HCT116 (cell line): Measurements from ENCODE around the gene C1QA. TPM values are rescaled to one million over a fixed set of nuclear protein-coding genes. Genes with fewer than 3 reads are reported as not detected.

Experiments used
- ATAC-seq: fragments of 200-7000 bp; cut with Tn5 transposase; 2 replicates; pipeline ENCODE4 v1.9.1; 2020; ENCODE audit warnings: mild to moderate bottlenecking, moderate library complexity
- BruUV-seq: library from RNA; stranded (reverse); fragments of 400-500 nt; replicated peaks from 2 replicates; lab custom pipeline; 2021; lab: Mats Ljungman, UMichigan
- CTCF ChIA-PET: fragments of 300-600 bp; sonication (Branson Sonifier 250); formaldehyde crosslinking; loops from one replicate; lab custom pipeline; 2021; ENCODE audit warnings: antibody characterized with exemption; lab: Charles Lee
- POLR2A ChIA-PET: fragments of 300-600, 350-600 bp; sonication (Branson Sonifier 250); formaldehyde crosslinking; loops from one replicate; lab custom pipeline; 2021; ENCODE audit warnings: antibody characterized with exemption; lab: Charles Lee
- RAD21 ChIA-PET, 2 experiments: fragments of 300-600 bp; sonication (Branson Sonifier 250); formaldehyde crosslinking; loops; one replicate each; lab custom pipeline; 2023; ENCODE audit warnings: low total read pairs in 2 of 2; ENCODE audit not compliant: uncharacterized antibody in 2 of 2, unreplicated experiment in 2 of 2, low non-redundant PET in 1 of 2; lab: Charles Lee
- DNase-seq: peaks from one replicate; pipeline ENCODE4 v3.0.0-alpha.2; 2010; ENCODE audit warnings: low read depth, low spot score
- H2AFZ ChIP-seq: fragments of 200-600 bp; shearing (Covaris generic), sonication (generic); 2 replicates; pipeline ENCODE4 v1.6.1; 2017; ENCODE audit warnings: low read depth, mixed run types, mixed read lengths, antibody characterized with exemption, low read length; ENCODE audit not compliant: poor library complexity, severe bottlenecking
- H3K27ac ChIP-seq: 2 replicates; pipeline ENCODE4 v1.5.1; 2012; ENCODE audit warnings: low read depth, low read length
- H3K27me3 ChIP-seq: fragments of 200-600 bp; sonication (generic); 2 replicates; pipeline ENCODE4 v1.6.1; 2016; ENCODE audit warnings: mixed run types, low read length, mixed read lengths; ENCODE audit not compliant: insufficient read depth
- H3K36me3 ChIP-seq, 2 experiments: fragments of 200-500 bp in 1 of 2; fragments of 200-600 bp in 1 of 2; sonication (Bioruptor generic) in 1 of 2; sonication (generic) in 1 of 2; 2 replicates each; pipeline versions ENCODE4 v1.5.1 to v1.6.1; 2014 to 2016; ENCODE audit warnings: low read length in 2 of 2, inconsistent platforms in 1 of 2, mixed read lengths in 1 of 2, mixed run types in 1 of 2; ENCODE audit not compliant: insufficient read depth in 2 of 2, control insufficient read depth in 1 of 2
- H3K4me1 ChIP-seq, 2 experiments: fragments of 200-600 bp in 1 of 2; sonication (generic) in 1 of 2; 2 replicates each; pipeline versions ENCODE4 v1.5.1 to v1.6.1; 2012 to 2017; ENCODE audit warnings: low read length in 2 of 2, inconsistent platforms in 1 of 2, mild to moderate bottlenecking in 1 of 2, mixed read lengths in 1 of 2, mixed run types in 1 of 2, moderate library complexity in 1 of 2; ENCODE audit not compliant: insufficient read depth in 2 of 2, control insufficient read depth in 1 of 2
- H3K4me2 ChIP-seq: fragments of 200-600 bp; sonication (generic); 2 replicates; pipeline ENCODE4 v1.6.1; 2017; ENCODE audit warnings: mixed run types, low read length, mixed read lengths
- H3K4me3 ChIP-seq, 2 experiments: fragments of 200-600 bp in 1 of 2; sonication (generic) in 1 of 2; replicated peaks in 1 of 2; 2 replicates each; pipeline ENCODE4 v1.5.1; 2011 to 2016; ENCODE audit warnings: low read length in 2 of 2, control low read depth in 1 of 2, low read depth in 1 of 2, mild to moderate bottlenecking in 1 of 2, mixed read lengths in 1 of 2, mixed run types in 1 of 2
- H3K79me2 ChIP-seq: fragments of 200-600 bp; sonication (generic); 2 replicates; pipeline ENCODE4 v1.6.1; 2017; ENCODE audit warnings: mild to moderate bottlenecking, mixed run types, low read length, moderate library complexity, mixed read lengths; ENCODE audit not compliant: insufficient read depth
- H3K9ac ChIP-seq: fragments of 200-600 bp; sonication (generic); 2 replicates; pipeline ENCODE4 v1.6.1; 2016; ENCODE audit warnings: low read length, mixed read lengths
- H3K9me2 ChIP-seq: fragments of 200-600 bp; sonication (generic), shearing (Covaris generic); 2 replicates; pipeline ENCODE4 v1.6.1; 2017; ENCODE audit warnings: mixed run types, mild to moderate bottlenecking, moderate library complexity; ENCODE audit not compliant: insufficient read depth
- H3K9me3 ChIP-seq, 2 experiments: fragments of 200-500 bp in 1 of 2; fragments of 200-600 bp in 1 of 2; sonication (Bioruptor generic) in 1 of 2; sonication (generic) in 1 of 2; 2 replicates each; pipeline ENCODE4 v1.6.1; 2014 to 2017; ENCODE audit warnings: low read length in 2 of 2, mixed read lengths in 2 of 2, inconsistent platforms in 1 of 2, low read depth in 1 of 2, mild to moderate bottlenecking in 1 of 2, mixed run types in 1 of 2, moderate library complexity in 1 of 2; ENCODE audit not compliant: control insufficient read depth in 1 of 2, insufficient read depth in 1 of 2
- H4K20me1 ChIP-seq: fragments of 200-600 bp; sonication (generic), shearing (Covaris generic); 2 replicates; pipeline ENCODE4 v1.6.1; 2017; ENCODE audit warnings: mixed run types, mild to moderate bottlenecking, moderate library complexity; ENCODE audit not compliant: insufficient read depth
- CBX3 ChIP-seq: IDR thresholded peaks from 2 replicates; pipeline ENCODE4 v1.6.1; 2012; ENCODE audit warnings: low read depth
- EZH2 ChIP-seq: fragments of 200-600 bp; sonication (generic); IDR thresholded peaks from 2 replicates; pipeline ENCODE4 v1.6.1; 2017; ENCODE audit warnings: antibody characterized with exemption, mixed run types
- SIN3A ChIP-seq: IDR thresholded peaks from 2 replicates; pipeline ENCODE4 v1.6.1; 2012; ENCODE audit warnings: low read depth
- SP1 ChIP-seq: IDR thresholded peaks from 2 replicates; pipeline ENCODE4 v1.6.1; 2012; ENCODE audit warnings: low read depth
- intact Hi-C: fragments of 100-400 bp; cut with micrococcal nuclease; formaldehyde crosslinking; loops from 2 replicates; pipeline ENCODE4 v1.10.0; 2022
- total RNA-seq: library from RNA; stranded (reverse); gene quantifications from one replicate; pipeline ENCODE4 v1.2.1, GENCODE V29; 2021; ENCODE audit not compliant: unreplicated experiment
- TF ChIP-seq, protein P1 (sequence below), 3 experiments: fragments of 200-600 bp in 1 of 3; sonication (generic) in 1 of 3; IDR thresholded peaks in 2 of 3; conservative IDR thresholded peaks in 1 of 3; 2 replicates each; pipeline ENCODE4 v1.5.1; 2012 to 2017; ENCODE audit warnings: low read depth in 2 of 3, low read length in 2 of 3, antibody characterized with exemption in 1 of 3, borderline replicate concordance in 1 of 3, control low read depth in 1 of 3, mild to moderate bottlenecking in 1 of 3, mixed read lengths in 1 of 3, mixed run types in 1 of 3, moderate library complexity in 1 of 3; ENCODE audit not compliant: insufficient read depth in 1 of 3
- TF ChIP-seq, protein P2 (sequence below): IDR thresholded peaks from 2 replicates; pipeline ENCODE4 v1.6.1; 2011; ENCODE audit warnings: mild to moderate bottlenecking, low read length, moderate library complexity; ENCODE audit not compliant: insufficient replicate concordance; ENCODE audit errors: extremely low read depth

Gene C1QA
- total RNA-seq, 1 experiment from 2014 or later, result 0.91 TPM

DNA sequence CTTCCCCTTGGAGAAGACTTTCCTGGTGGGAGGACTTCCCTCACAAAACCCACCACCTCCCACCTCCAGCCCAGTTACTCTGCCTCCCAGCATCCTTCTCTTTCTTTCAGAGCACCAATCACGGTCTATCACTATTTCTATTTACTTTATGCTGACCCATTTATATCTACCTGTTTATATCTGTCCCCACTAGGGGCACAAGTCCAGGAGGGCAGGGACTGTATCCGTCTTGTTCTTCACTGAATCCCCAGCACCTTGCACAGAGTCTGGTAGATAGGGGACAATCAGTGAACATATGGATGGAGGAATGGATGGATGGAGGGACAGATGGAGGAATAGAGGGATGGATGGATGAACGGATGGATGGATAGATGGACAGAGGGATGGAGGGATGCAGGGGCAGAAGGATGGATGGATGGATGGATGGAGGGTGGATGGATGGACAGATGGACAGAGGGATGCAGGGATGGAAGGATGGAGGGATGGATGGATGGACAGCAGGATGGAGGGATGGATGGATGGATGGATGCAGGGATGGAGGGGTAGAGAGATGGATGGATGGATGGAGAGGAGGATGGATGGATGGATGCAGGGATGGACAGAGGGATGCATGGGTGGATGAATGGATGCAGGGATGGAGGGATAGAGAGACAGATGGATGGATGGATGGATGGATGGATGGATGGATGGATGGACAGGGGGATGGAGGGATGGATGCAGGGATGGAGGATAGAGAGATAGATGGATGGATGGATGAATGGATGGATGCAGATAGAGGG, 22.1 kb downstream of the C1QA start:
- POLR2A ChIA-PET, result no interaction called here
- ATAC-seq, result peak; percentile 65
- intact Hi-C loops, result no loop called here
- Histone ChIP-seq H3K9me3 (no peaks in the 10 kb centered on the region), H3K4me2 (no peak overlapping the region), H3K4me1 (no peaks in the 10 kb centered on the region), H3K9me2 (no peaks in the 10 kb centered on the region), H3K36me3 (no peaks in the 10 kb centered on the region), H3K27me3 (peaks cover 19% of the 10 kb centered on the region; the same call in 1 of the 2 replicates), H2AFZ (no peak overlapping the region), H3K9ac (no peak overlapping the region), H3K79me2 (no peaks in the 10 kb centered on the region), H4K20me1 (no peaks in the 10 kb centered on the region), H3K4me3 (no peak overlapping the region), H3K27ac (no peak overlapping the region)
- RAD21 ChIA-PET, result no interaction called here
- DNase-seq, result no peak
- TF ChIP-seq EZH2 (no peak), SIN3A (no peak), SP1 (no peak), CBX3 (no peak)
- TF ChIP-seq, protein P1, sequence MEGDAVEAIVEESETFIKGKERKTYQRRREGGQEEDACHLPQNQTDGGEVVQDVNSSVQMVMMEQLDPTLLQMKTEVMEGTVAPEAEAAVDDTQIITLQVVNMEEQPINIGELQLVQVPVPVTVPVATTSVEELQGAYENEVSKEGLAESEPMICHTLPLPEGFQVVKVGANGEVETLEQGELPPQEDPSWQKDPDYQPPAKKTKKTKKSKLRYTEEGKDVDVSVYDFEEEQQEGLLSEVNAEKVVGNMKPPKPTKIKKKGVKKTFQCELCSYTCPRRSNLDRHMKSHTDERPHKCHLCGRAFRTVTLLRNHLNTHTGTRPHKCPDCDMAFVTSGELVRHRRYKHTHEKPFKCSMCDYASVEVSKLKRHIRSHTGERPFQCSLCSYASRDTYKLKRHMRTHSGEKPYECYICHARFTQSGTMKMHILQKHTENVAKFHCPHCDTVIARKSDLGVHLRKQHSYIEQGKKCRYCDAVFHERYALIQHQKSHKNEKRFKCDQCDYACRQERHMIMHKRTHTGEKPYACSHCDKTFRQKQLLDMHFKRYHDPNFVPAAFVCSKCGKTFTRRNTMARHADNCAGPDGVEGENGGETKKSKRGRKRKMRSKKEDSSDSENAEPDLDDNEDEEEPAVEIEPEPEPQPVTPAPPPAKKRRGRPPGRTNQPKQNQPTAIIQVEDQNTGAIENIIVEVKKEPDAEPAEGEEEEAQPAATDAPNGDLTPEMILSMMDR (IDR thresholded peaks at IDR 0.05 in 2 of 3, conservative IDR thresholded peaks at IDR 0.05 in 1 of 3; ENCODE audit: borderline replicate concordance in 1 of 3, insufficient read depth in 1 of 3, low read depth in 2 of 3, low read length in 2 of 3), result peak in 2 of 3 experiments; percentile 48 to 59; a peak in 4 of 6 replicates
- TF ChIP-seq, protein P2, sequence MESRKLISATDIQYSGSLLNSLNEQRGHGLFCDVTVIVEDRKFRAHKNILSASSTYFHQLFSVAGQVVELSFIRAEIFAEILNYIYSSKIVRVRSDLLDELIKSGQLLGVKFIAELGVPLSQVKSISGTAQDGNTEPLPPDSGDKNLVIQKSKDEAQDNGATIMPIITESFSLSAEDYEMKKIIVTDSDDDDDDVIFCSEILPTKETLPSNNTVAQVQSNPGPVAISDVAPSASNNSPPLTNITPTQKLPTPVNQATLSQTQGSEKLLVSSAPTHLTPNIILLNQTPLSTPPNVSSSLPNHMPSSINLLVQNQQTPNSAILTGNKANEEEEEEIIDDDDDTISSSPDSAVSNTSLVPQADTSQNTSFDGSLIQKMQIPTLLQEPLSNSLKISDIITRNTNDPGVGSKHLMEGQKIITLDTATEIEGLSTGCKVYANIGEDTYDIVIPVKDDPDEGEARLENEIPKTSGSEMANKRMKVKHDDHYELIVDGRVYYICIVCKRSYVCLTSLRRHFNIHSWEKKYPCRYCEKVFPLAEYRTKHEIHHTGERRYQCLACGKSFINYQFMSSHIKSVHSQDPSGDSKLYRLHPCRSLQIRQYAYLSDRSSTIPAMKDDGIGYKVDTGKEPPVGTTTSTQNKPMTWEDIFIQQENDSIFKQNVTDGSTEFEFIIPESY, result no peak
- CTCF ChIA-PET, result no interaction called here
- BruUV-seq, result no TSS peak
